GM12801 (cell line): ENCODE results near the gene APOLD1.

Source experiments
- TF ChIP-seq, protein P1 (sequence below): IDR thresholded peaks from one replicate; pipeline ENCODE4 v1.5.1; 2011; ENCODE audit warnings: control low read depth; ENCODE audit not compliant: insufficient read length; ENCODE audit errors: extremely low read depth

APOLD1 gene

DNA sequence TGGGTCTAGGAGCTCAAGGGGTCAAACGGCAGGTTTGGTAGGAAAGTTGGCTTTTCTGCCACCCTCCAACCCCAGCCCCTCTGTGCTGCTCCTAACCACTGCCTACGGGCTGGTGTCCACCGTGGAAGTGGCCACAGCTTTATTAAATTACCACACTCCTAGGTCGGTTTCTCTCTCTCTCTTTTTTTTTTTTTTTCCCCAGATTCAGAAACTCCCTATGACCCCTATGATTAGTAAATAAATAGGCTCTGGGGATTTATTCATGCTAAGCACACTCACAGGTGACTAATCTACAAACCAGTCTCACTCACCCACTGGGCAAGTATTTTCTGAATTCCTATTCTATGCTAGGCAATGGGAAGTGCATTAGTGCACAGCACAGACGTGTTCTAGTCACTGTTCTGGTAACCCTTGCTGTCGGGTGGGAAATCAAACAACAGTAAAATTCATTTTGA lies 19.0 kb downstream of the APOLD1 start:
- TF ChIP-seq, protein P1, sequence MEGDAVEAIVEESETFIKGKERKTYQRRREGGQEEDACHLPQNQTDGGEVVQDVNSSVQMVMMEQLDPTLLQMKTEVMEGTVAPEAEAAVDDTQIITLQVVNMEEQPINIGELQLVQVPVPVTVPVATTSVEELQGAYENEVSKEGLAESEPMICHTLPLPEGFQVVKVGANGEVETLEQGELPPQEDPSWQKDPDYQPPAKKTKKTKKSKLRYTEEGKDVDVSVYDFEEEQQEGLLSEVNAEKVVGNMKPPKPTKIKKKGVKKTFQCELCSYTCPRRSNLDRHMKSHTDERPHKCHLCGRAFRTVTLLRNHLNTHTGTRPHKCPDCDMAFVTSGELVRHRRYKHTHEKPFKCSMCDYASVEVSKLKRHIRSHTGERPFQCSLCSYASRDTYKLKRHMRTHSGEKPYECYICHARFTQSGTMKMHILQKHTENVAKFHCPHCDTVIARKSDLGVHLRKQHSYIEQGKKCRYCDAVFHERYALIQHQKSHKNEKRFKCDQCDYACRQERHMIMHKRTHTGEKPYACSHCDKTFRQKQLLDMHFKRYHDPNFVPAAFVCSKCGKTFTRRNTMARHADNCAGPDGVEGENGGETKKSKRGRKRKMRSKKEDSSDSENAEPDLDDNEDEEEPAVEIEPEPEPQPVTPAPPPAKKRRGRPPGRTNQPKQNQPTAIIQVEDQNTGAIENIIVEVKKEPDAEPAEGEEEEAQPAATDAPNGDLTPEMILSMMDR, result no peak

DNA sequence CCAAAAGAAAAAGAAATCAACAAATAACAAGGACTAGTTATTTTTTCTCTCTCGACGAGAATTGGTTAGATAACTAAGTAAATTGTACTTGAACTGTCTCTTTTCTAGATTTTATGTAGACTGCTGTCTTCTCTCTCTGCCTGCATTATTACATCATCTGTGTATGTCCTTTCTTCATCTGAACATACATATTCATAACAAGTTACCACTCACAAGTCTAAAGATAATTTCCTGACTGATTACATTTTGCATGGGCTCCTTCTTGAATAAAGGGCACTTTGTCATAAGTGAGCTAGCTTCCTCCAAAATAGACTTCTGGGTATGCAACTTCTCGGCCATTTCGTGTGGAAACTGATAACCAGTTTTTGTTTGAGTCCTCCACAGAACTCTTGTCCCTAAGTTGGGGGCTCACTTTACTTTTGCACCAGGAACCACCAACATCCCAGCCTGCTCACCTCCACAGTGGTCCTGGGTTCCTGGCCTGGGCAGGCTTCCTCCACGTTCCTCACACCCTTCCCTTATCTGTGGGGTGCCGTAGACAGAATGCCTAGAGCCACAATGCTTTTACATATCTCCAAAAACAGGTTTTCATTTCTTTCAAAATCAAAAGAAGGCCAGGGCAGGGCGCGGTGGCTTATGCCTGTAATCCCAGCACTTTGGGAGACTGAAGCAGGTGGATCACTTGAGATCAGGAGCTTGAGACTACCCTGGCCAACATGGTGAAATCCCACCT lies 21.5 kb downstream of the APOLD1 start:
- TF ChIP-seq, protein P1, result no peak

DNA sequence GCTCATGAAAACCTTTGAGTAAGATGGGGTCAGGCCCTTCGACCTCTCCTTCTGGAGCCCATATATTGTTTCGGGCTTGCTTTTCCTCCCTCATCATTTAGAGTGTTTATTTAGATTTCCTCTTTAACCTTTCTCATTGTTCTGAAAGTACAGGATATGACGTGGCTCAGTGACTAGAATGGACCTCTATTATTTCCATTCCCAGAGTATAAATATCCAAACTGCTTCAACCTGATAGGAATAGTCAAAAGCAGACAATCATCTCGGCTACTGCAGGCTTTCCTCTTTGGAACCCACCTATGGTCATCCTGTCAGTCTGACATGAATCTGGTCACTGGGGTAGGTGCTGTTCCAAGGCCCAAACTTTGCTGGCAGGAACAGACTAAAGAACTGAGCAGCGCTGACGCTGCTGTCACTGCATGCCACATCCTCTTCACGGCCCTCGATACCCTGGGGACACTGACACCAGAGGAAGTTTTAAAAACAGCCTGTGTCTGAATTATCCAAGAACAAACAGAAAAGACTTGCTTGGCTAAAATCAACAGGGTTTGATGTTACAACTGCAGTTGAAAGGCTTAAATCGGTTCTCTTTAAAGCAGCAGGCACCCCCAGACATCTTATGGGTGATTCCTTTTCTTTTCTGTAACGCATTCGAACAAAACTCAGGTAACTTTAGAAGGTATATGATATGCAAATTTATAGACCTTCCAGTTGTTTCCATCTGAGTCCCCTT lies 22.7 kb downstream of the APOLD1 start:
- TF ChIP-seq, protein P1, result no peak

DNA sequence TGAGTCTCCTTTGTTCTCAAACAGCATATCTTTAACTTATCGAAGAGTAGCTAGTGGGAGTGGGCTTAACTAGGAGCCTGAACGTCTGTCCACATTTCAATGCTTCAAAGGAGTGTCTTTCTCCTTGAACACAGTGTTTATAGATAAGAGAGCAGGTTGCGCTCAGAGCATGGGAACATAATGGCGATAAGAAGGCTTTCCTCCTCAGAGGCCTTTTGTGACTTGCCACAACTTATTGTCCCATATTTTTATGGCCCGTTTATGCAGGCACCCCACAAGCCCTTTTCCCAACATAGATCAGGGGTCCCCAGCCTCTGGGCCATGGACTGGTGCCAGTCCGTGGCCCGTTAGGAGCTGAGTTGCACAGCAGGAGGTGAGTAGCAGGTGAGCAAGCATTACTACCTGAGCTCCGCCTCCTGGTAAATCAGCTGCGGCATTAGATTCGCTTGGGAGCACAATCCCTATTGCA lies 25.1 kb downstream of the APOLD1 start:
- TF ChIP-seq, protein P1, result no peak

DNA sequence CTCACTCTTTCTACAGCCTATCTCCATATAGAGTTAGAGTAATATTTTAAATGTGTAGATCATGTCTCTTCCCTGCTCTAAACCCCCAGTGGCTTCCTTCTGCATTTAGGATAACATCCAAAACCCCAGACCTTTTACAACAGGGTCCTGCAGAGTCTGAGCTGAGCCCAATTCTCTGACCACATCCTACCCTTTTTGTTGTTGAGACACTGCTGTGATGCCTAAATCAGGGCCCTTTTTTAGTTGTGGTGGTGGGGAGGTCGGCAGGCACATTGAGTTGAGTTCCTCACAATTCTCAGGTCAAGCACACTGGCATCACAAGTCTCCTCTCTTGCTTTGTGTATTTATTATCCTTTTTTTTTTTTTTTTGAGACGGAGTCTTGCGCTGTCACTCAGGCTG lies 25.9 kb downstream of the APOLD1 start:
- TF ChIP-seq, protein P1, result no peak

DNA sequence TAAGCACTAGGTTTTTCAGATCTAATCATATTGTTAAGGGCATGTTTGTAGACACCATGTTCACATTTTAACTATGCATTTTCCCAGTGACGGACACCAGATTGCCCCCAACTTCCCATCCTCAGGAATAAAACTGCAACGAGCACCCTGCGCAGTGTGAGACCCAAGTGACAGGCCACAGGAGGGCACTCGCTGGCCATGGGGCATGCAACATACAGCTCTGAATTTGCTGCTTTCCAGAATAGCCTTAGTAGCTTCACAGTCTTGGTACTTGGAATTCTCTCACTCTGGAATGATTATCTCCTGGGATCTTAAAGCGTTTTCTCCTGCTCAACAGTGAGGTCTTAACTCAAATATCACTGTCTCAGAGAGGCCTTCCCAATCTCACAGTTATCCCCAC lies 26.7 kb downstream of the APOLD1 start:
- TF ChIP-seq, protein P1, result no peak

DNA sequence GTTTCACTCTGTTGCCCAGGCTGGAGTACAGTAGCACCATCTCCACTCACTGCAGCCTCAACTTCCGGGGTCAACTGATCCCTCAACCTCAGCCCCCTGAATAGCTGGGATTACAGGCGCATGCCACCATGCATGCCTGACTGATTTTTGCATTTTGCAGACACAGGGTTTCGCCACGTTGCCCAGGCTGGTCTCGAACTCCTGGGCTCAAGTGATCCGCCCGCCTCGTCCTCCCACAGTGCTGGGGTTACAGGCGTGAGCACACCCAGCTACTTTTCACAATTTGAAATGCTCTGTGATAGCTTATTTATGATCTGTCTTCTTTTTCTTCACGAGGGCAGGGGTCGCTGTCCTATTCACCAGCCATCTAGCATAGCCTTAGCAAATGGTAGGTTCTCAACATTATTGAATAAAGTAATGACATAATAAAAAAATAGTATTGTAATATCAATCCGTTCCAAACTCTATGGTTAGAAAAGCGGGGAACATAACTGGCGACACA lies 27.2 kb downstream of the APOLD1 start:
- TF ChIP-seq, protein P1, result no peak
